COLO829 (cell line): ENCODE data around the gene DOCK1.

Experiments used
- DNase-seq: peaks from one replicate; pipeline ENCODE4 v3.0.0; 2012; ENCODE audit warnings: low spot score

Gene DOCK1

DNA sequence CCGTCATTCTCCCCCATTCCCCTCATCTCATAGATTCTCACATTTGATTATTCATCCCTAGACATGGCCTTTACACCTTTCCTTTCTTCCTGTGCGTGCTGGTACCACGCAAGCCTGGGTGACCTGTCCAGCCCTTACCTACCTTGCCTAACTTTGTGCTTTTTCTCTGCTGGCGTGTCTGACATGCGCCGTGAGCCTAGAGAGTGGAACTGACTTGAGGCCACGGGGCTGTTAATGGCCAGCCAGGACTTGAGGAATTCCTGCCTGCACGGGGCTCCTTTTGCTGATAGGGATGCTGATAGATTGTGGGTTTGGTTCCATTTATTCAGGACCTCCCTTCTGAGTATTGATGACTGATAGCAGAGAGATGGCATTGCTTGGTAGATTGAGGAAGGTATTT, 134.2 kb downstream of the DOCK1 start:
- DNase-seq = no peak

DNA sequence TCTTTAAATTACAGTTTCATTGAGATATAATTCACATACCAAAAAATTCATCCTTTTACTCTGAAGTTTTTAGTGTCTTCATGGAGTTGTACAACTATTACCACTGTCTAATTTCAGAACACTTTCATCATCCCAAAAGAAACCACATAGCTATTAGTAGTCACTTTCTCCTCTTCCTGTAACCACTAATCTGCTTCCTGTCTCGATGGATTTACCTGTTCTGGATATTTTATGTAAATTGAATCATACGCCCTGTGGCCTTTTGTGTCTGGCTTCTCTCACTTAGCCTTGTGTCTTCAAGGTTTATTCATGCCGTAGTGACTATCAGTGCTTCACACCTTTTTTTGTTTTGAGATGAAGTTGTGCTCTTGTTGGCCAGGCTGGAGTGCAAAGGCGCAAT, 135.5 kb downstream of the DOCK1 start:
- no peak for DNase-seq

DNA sequence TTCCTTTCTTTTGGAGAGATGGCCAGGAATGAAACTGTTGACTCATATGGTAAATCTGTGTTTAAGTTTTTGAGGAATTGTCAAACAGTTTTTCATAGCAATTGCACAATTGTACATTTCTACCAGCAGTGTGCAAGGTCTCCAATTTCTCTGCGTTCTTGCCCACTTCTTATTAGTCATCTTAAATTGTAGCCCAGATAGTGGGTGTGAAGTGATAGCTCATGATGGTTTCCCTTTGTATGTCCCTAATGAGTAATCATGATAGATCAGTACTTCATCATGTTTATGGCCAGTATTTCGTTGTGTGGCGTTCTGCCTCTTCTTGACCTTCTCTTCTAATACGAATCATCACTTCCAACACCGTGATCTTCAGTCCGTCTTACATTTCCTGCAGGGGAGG, 136.3 kb downstream of the DOCK1 start:
- DNase-seq = peak; percentile 3

DNA sequence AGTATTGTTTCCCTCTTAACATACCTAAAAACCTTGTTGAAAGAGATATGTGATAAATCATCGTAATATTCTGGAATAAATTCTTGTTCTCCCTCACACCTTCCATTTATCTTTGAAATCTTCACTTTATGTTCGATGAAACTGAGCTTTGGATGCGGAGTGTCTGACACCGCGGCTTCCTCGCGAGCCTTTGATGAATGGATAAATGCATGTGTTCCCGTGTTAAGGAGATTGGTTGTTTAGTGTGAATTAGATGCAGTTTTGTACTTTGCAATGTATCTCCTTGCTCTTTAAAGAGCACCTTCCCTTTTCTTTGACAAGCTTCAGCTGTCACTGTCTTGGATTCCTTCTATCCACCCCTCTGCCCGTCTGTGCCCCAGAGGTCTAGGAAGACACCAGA, 138.1 kb downstream of the DOCK1 start:
- DNase-seq = no peak

DNA sequence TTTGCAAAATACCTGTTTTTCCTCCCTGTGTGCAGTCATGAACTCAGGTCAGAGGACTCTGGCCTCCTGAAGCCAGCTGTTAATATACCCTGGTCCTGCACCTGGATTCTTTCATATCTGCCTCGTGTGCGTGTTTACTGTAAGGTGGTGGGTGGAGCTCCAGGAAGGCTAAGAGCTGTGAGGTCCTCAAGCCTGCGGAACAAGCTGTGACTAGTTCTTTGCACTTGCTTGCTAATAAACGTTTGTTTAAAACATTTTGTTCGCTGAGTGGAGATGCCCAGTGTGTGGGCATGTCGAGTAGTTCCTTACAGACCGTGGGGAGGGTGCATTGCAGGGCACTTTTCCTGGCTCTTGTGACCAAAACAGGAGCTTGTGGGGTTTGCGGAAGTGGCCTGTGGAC, 139.0 kb downstream of the DOCK1 start:
- no peak for DNase-seq

DNA sequence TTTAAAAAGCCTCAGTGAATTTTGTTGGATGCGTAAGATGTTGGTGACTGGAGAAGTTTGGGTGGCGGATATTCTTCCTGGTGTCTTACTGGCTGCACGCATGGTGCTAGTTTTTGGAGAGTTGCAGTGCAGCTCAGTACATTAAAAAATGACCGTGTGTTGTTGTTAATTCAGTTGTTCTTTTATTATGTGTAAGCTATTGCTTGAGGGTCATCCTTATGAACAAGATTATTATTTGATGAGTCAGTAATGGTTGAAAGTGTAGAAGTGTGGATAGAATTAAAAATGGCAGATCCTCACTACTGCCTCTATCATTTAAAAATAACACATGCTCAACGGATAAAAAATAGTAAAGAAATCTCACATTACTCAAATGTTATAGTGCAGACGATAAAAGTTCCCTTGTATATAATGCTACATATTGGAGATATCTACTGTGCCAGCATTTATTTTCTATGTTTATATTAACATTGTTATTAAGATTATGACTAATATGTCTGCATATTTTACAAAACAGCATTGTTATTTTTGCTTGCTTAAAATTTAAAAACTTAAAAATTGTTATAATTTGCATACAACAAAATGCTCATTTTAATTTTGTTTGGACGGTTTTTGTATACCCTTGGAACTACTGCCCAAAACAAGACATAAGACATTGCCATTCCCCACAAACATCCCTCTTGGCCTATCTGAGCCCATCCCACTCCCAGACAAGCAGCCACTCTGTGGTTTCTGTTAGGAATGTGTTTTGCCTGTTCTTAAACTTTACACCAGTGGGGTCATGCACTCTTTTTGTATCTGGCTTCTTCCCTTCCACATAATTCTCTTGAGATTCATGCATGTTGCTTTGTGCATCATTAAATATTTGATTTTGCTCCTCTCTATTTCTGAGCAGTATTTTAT, 142.0 kb downstream of the DOCK1 start:
- DNase-seq = no peak

DNA sequence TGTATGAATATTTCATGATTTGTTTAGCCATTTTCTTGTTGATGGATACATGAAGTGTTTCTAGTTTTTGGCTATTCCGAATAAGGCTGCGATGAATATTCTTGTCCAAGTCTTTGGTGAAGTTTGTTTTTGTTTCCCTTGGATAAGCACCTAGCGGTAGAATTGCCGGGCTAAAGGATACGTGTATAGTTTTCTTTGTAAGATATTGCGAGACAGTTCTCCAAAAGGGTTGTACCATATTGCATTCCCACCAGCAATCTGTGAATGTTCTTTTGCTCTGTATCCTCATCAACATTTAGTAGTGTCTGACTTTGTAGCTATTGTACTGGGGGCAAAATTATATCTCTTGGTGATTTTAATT, 142.6 kb downstream of the DOCK1 start:
- no peak for DNase-seq

DNA sequence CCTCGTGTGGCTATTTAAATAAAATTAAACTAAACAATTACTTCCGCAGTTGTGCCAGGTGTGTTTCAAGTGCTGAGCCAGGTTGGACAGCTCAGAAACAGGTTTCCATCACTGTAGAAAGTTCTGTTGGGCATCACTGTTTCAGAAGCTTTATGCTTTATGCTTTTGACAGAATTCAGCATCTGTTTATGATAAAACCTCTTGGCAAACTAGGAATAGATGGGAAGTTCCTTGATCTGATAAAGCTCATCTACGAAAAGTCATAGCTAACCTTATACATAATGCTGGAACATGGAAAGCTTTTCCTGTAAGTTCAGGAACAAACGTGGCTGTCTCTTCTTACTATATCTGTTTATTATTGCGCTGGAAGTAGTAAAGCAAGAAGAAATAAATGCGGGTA, 143.4 kb downstream of the DOCK1 start:
- DNase-seq = no peak

DNA sequence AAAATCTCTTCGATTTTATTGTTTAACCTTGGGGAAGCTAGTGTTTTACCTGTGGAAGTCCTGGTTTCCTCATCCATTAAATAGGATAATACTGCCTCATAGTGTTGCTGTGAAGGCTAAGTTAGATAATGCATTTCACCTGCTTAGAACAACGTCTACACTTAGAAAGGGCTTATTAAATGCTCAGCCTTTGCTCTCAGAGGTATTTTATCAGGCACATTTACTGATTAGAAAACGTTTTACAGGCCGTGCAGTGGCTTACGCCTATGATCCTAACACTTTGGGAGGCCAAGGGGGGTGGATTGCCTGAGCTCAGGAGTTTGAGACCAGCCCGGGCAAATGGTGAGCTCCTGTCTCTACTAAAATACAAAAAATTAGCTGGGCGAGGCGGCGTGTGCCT, 146.8 kb downstream of the DOCK1 start:
- DNase-seq = no peak

DNA sequence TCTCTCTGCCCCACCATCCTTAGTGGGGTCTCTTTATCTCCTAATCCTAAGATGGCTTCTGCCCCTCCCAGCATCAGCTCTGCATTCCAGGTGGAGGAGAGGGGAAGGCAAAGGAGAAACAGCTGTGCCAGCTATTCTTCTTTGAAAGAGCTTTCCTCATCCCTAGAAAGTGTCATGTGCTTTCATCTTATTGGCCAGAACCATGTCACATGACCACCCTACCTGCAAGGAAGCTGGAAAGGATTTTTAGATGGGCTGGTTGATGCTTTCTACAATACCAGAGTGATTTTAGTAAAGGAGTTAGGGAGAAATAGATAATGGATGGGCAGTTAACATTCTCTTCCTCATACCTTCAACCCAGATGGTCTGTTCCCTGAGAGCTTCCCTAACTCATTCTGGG, 150.0 kb downstream of the DOCK1 start:
- no peak for DNase-seq

DNA sequence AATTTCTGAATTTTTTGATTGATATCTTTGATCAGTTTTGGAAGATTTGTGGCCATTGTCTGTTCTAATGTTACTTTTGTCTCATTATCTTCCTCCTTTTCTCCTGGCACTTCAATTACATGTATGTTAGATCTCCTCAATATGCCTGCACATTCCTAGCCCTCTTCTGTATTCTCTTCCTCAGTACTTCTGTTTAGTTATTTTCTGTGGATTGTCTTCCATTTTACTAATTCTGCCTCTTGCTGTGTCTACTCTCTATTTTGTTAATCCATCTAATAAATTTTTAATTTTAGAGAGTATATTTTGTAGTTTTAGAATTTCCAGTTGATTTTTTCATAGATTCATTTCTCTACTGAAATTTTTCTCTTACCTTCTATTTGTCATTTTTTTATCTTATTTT, 154.1 kb downstream of the DOCK1 start:
- no peak for DNase-seq

DNA sequence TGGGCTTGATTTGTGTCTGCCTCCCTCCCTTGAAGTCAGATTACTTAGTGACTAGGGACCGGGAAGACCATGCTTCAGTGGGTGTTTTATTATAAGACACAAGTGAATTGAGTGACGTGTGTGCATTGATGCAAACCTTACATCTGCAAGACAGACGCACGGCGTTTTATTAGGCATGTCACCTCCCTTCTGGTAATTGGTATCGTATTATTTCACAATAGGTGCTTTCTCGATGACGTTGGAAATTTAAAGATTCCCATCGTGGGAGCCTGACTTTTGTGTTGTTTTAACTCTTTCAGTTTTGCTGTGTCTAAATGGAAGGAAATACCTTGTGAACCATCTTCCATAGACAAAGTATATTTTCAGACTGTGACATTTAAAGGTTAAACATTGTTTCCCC, 158.5 kb downstream of the DOCK1 start:
- DNase-seq = no peak

DNA sequence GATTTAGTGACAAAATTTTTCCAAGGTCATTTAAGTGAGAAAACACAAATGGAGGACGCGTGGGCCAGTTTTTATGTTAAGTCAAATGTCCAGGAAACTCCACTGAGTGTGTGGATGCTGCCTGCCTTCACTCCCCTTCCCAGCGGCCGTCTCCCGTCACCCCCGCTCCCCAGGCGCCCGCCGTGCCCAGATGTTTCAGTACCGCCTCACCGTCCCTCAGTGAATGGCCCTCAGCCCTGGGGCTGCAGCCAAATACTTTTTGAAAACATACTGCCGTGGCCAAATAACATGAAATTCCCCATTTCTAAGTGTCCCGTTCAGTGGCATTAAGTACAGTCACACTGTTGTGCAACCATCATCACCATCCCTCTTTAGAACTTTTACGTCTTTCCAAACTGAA, 159.2 kb downstream of the DOCK1 start:
- DNase-seq = no peak

DNA sequence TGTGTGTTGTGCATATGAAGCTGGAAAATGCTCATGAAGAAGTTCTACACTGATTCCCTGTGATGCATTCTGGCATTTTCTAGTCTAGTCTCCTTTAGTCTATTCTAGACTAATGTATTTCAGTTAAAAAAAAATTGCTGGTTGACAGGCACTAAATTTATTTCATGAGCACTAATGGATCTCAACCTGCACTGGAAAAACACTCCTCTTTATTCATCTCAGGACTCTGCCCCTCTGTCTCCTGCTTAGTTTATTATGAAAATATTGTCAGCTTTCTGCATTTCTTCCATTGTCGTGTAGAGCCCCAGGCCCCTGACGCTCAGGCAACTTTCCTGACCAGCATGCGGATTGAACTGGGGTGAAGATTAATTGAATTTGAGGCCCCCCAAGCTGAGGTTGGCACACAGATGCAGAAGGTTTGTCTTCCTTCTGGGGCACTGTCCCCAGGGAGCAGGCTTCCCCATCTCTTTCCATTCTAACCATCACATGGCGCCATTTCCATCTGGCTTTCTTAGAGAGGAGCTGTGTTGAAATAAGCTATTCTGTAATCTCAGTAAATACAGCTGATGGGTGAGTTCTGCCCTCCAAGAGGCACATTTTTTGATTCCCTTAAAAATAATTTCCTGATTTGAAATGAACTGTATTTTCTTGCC, 162.4 kb downstream of the DOCK1 start:
- no peak for DNase-seq

DNA sequence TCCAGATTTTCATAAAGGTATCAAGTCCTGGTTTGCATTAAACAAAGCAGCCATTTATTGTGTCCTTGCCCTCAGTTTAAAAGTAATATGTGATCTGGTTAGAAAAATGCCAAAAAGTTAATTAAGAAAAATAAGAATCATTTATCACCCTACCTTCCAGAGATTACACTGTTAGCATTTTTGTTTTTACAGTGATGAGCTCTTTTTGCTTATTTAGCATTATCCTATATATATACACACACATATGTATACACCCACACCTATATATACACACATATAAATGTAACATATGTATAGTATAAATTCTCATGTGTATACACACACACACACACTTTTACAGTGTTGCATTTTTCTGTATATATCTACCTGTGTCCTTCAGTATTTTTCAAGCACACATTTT, 163.3 kb downstream of the DOCK1 start:
- no peak for DNase-seq

DNA sequence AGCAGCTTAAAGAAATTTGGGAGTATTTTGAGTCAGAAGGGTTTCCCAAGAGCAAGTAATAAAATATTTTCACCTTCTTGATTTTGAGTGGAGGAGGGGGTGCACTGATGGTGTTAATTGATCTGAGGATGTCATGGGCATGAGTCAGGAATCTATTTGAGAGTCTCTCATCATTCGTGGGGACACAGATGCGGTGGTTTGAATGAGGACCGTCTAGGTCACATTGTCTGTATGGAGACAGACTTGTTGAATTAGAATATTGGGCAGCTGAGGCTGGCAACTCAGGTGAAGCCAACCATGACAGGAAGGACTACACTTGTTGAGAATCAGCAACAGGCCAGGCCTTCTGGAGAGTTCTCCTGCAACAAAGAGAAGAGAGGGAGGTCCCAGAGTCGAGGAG, 164.2 kb downstream of the DOCK1 start:
- no peak for DNase-seq

DNA sequence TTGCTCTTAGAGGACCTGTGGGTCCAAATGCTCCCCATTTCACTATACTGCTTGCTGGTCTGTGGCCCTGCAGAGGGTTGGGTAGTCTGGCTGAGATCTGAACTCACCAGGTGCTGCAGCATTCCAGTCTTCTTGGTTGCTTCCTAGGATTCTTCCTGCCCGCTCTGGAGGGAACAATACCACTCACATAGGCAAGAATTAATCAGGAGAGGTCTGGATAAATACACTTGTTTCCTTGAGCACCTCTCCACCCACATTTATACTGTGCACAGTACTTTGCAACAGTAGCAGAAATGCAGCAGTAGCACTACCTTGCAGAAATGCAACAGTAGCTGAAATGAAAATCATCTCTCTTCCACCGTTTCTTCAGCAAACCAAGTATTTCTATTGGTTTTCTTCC, 165.9 kb downstream of the DOCK1 start:
- DNase-seq = no peak

DNA sequence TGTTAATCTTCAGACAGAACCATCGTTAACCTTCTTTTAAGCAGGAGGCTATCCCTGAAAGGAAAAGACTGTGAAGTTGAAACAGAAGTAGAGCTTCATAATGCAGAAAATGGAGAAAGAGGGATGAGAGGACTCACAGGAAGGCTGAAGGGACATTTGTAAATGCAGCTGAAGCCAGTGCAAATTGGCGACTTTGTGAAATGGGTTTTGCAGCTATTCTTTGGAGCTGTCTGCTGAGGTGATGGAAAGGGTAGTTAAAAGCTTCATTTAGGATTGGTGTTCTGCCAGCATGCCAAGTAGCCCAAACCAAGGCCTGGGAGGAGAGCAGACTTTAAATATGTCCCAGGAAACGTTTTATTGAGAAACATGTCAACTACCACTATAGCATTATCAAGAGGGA, 168.4 kb downstream of the DOCK1 start:
- DNase-seq = no peak

DNA sequence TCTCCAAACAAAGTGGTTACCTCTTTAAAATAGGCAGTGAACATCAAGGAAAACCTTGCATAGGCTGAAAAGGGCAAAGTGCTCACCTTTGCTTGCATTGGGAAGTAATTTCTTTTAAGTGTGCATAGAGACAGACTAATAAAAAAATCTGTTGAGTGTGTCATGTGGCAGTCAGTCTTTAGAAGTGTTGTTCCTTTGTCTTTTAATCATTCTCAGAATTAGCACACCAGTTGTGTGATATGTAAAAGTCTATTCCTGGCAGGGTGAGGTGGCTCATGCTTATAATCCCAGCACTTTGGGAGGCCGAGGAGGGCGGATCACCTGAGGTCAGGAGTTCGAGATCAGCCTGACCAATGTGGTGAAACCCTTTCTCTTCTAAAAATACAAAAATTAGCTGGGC, 174.2 kb downstream of the DOCK1 start:
- no peak for DNase-seq

DNA sequence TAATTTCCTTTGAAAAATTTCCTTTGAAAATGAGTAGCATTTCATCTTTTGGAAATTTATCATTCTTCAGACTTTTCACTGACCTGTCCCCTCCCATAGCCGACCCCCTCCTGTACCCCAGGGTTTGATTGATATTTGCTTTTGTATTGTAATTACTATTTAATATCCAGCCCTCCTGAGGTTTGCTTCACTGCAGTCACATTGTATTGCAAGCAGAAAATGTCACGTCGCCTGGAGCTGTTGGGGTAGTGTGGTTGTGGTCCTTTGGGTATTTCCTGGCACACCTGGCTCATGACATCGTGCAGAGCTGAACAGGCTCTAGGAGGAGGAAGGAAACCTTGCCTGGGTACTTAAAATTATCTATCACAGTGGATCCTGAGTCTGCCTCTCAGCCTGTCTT, 175.1 kb downstream of the DOCK1 start:
- DNase-seq = no peak

DNA sequence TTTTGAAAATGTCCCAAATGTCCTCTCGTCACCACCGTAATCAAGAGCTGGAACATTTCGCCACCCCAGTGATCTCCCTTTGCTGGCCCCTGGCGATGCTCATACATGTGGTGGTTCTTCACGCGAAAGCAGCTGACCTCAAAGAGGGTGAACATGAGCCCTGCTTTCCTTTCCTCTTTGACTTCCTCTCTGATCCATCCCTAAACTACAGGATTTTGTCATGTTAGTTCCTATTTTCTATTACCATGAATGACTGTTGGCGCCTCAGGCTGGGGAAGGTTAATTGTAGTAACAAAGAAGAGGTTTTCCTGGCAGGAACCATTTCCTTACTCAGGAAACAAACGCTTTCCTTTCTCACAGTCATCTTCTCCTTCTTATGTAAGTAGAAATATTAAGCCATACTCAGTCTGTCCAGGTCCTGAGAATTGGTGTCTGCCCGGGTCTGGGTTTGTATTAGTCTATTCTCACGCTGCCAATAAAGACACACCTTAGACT, 176.7 kb downstream of the DOCK1 start:
- no peak for DNase-seq

DNA sequence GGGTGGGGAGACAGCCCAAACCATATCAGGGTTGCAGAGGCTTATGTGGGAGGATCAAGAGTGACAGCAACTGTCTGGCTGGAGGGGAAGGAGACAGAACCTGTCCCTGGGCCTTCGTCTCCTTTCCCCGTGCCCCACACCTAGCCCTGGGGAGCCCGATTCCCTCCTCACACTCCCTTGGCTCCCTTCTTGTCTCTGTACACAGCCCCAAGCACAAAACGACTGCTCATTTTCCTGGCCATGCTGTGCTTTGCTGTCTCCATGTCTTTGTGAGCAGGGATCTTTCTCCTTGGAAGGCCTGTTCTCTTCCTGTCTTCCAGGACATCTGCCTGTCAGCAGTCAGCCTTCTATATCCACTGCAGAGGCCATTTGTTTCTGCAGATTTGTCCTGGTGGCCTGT, 177.4 kb downstream of the DOCK1 start:
- DNase-seq = no peak

DNA sequence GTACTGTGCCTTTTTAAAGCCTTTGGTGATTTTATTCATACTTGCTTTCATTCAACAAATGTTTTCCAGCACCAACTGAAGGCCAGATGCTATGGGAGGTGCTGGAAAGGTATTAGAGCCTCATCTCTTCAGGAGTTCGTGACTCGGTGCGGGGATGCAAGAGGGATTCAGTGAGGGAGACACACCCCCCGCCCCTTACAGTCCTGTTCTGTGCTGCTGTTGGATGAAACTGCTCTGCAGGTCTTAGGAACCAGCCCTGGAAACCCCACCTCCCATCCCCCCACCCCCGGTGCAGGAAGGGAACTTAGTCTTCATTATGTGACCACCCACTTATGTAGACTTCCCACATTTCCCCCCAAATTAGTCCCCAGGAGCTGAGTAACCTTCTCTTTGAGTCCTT, 180.7 kb downstream of the DOCK1 start:
- DNase-seq = no peak

DNA sequence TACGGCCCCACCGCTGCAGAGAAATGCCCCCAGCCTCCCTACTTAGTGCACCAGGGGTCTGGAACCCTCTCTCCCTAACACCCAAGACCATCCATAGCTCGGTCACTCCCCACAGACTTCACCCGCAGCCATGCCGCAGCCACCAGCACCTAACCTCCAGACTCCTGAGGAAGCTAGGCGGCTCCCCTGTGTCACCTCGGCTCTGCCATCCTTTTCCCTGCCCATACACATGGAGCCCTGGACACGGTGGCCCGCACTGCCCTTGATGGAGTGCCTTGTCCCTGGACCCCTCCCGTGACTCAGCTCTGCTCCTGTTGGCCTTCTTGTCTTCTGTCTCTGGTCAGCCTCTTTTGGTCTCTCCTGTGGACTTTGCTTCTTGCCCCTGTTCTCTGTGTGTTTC, 183.7 kb downstream of the DOCK1 start:
- no peak for DNase-seq
